H1 (cell line): ENCODE measurements around the gene CCL5. TPM values are rescaled to one million over a fixed set of nuclear protein-coding genes. Genes with fewer than 3 reads are reported as not detected.

Experiments used
- CTCF ChIA-PET: fragments of 300-600 bp; sonication (Branson Sonifier 250); formaldehyde crosslinking; loops from one replicate; lab custom pipeline; 2021; ENCODE audit not compliant: partially characterized antibody; lab: Charles Lee
- POLR2A ChIA-PET: fragments of 300-600 bp; sonication (Branson Sonifier 250); formaldehyde crosslinking; loops from one replicate; lab custom pipeline; 2021; ENCODE audit warnings: inconsistent platforms; ENCODE audit not compliant: partially characterized antibody; lab: Charles Lee
- DNase-seq, 2 experiments: peaks; one replicate each; pipeline versions ENCODE4 v3.0.0 to v3.0.0-alpha.2; 2010 to 2022; ENCODE audit warnings: low spot score in 2 of 2, low read depth in 1 of 2, mixed read lengths in 1 of 2
- FAIRE-seq: peaks from 2 replicates; lab custom pipeline; 2011; peaks lifted over from hg19 to GRCh38; lab: Jason Lieb, UNC
- H2AFZ ChIP-seq: 2 replicates; pipeline ENCODE4 v1.8.1; 2012; ENCODE audit warnings: low read length, inconsistent platforms
- H2AK5ac ChIP-seq: 2 replicates; pipeline ENCODE4 v1.6.1; 2013; ENCODE audit warnings: low read depth, low read length
- H2BK120ac ChIP-seq: replicated peaks from 2 replicates; pipeline ENCODE3; 2013; ENCODE audit warnings: low read depth, low read length, inconsistent platforms
- H2BK12ac ChIP-seq: 2 replicates; pipeline ENCODE4 v1.6.1; 2013; ENCODE audit warnings: low read depth, low read length
- H2BK15ac ChIP-seq: 2 replicates; pipeline ENCODE4 v1.6.1; 2013; ENCODE audit warnings: low read length
- H2BK20ac ChIP-seq: 2 replicates; pipeline ENCODE4 v1.6.1; 2013; ENCODE audit warnings: low read length
- H2BK5ac ChIP-seq: 2 replicates; pipeline ENCODE4 v1.6.1; 2013; ENCODE audit warnings: low read depth, low read length
- H3K14ac ChIP-seq: 2 replicates; pipeline ENCODE4 v1.6.1; 2013; ENCODE audit warnings: inconsistent platforms; ENCODE audit not compliant: insufficient read length
- H3K18ac ChIP-seq: 2 replicates; pipeline ENCODE4 v1.6.1; 2013; ENCODE audit warnings: low read length; ENCODE audit errors: extremely low read depth
- H3K23ac ChIP-seq: 2 replicates; pipeline ENCODE4 v1.6.1; 2013; ENCODE audit warnings: inconsistent platforms; ENCODE audit not compliant: insufficient read length
- H3K23me2 ChIP-seq: 2 replicates; pipeline ENCODE4 v1.6.1; 2013; ENCODE audit warnings: low read depth, low read length
- H3K27ac ChIP-seq: 2 replicates; pipeline ENCODE4 v1.6.1; 2011; ENCODE audit warnings: low read depth, low read length, inconsistent platforms
- H3K27me3 ChIP-seq, 4 experiments: replicated peaks in 1 of 4; 1 replicate in 1 of 4; 2 replicates in 3 of 4; pipeline versions ENCODE4 v1.6.1 to v1.8.1; 2011 to 2013; ENCODE audit warnings: low read length in 3 of 4, mild to moderate bottlenecking in 3 of 4, inconsistent platforms in 2 of 4, mixed read lengths in 2 of 4, moderate library complexity in 1 of 4; ENCODE audit not compliant: control insufficient read depth in 3 of 4, insufficient read depth in 3 of 4; ENCODE audit errors: extremely low read depth in 1 of 4
- H3K36me3 ChIP-seq, 4 experiments: 2 replicates each; pipeline versions ENCODE4 v1.6.1 to v1.8.1; 2011 to 2013; ENCODE audit warnings: mild to moderate bottlenecking in 4 of 4, low read length in 3 of 4, moderate library complexity in 2 of 4, control low read depth in 1 of 4, inconsistent platforms in 1 of 4; ENCODE audit not compliant: insufficient read depth in 4 of 4, control insufficient read depth in 2 of 4
- H3K4ac ChIP-seq: replicated peaks from 2 replicates; pipeline ENCODE3; 2013; ENCODE audit warnings: low read length, low read depth, mixed read lengths, inconsistent platforms; ENCODE audit not compliant: insufficient read length
- H3K4me1 ChIP-seq, 4 experiments: replicated peaks in 1 of 4; 1 replicate in 1 of 4; 2 replicates in 3 of 4; pipeline versions ENCODE4 v1.6.1 to v1.8.1; 2011 to 2013; ENCODE audit warnings: low read length in 3 of 4, inconsistent platforms in 2 of 4, mixed read lengths in 1 of 4; ENCODE audit not compliant: insufficient read depth in 4 of 4, control insufficient read depth in 3 of 4
- H3K4me2 ChIP-seq, 2 experiments: 2 replicates each; pipeline versions ENCODE4 v1.6.1 to v1.8.1; 2011 to 2013; ENCODE audit warnings: low read depth in 2 of 2, low read length in 2 of 2, control low read depth in 1 of 2, inconsistent platforms in 1 of 2, mild to moderate bottlenecking in 1 of 2; ENCODE audit not compliant: insufficient read depth in 1 of 2
- H3K4me3 ChIP-seq, 4 experiments: fragments of 200-600, 300-600 bp in 1 of 4; sonication (generic), shearing (Covaris generic), sonication (Bioruptor Twin) in 1 of 4; 2 replicates each; pipeline versions ENCODE4 v1.5.1 to v1.8.1; 2011 to 2016; ENCODE audit warnings: low read length in 4 of 4, low read depth in 3 of 4, control low read depth in 2 of 4, inconsistent platforms in 2 of 4, mild to moderate bottlenecking in 2 of 4, mixed read lengths in 1 of 4, moderate library complexity in 1 of 4; ENCODE audit not compliant: insufficient read depth in 2 of 4; ENCODE audit errors: extremely low read depth in 1 of 4
- H3K56ac ChIP-seq: replicated peaks from 2 replicates; pipeline ENCODE3; 2013; ENCODE audit warnings: low read depth, mild to moderate bottlenecking, mixed read lengths, low read length, inconsistent platforms; ENCODE audit not compliant: insufficient read length
- H3K79me1 ChIP-seq: 2 replicates; pipeline ENCODE4 v1.6.1; 2013; ENCODE audit warnings: low read depth, low read length, control low read depth
- H3K79me2 ChIP-seq, 2 experiments: 2 replicates each; pipeline versions ENCODE4 v1.6.1 to v1.8.1; 2012 to 2013; ENCODE audit warnings: low read length in 2 of 2, mild to moderate bottlenecking in 2 of 2, inconsistent platforms in 1 of 2; ENCODE audit not compliant: insufficient read depth in 2 of 2, control insufficient read depth in 1 of 2
- H3K9ac ChIP-seq, 4 experiments: replicated peaks in 1 of 4; 1 replicate in 1 of 4; 2 replicates in 3 of 4; pipeline versions ENCODE4 v1.6.1 to v1.8.1; 2011 to 2013; ENCODE audit warnings: low read depth in 3 of 4, low read length in 3 of 4, control low read depth in 2 of 4, mild to moderate bottlenecking in 2 of 4, moderate library complexity in 2 of 4, inconsistent platforms in 1 of 4; ENCODE audit errors: extremely low read depth in 1 of 4
- H3K9me3 ChIP-seq, 2 experiments: 2 replicates each; pipeline versions ENCODE4 v1.6.1 to v1.8.1; 2012 to 2013; ENCODE audit warnings: mild to moderate bottlenecking in 2 of 2, moderate library complexity in 2 of 2, control low read depth in 1 of 2, inconsistent platforms in 1 of 2, low read depth in 1 of 2, low read length in 1 of 2, mixed read lengths in 1 of 2; ENCODE audit not compliant: insufficient read depth in 2 of 2
- H4K20me1 ChIP-seq, 2 experiments: replicated peaks in 1 of 2; 2 replicates each; pipeline versions ENCODE3 to v1.8.1; 2011 to 2013; ENCODE audit warnings: inconsistent platforms in 2 of 2, low read length in 2 of 2, mild to moderate bottlenecking in 1 of 2; ENCODE audit not compliant: insufficient read depth in 2 of 2, control insufficient read depth in 1 of 2
- H4K5ac ChIP-seq: 2 replicates; pipeline ENCODE4 v1.6.1; 2013; ENCODE audit warnings: low read length, low read depth, mixed read lengths, inconsistent platforms; ENCODE audit not compliant: insufficient read length
- H4K8ac ChIP-seq: 2 replicates; pipeline ENCODE4 v1.8.0; 2013; ENCODE audit warnings: mild to moderate bottlenecking, moderate library complexity, low read length, inconsistent platforms; ENCODE audit not compliant: insufficient read depth; ENCODE audit errors: extremely low read depth
- H4K91ac ChIP-seq: replicated peaks from 2 replicates; pipeline ENCODE3; 2013; ENCODE audit warnings: low read length, mixed read lengths, inconsistent platforms; ENCODE audit not compliant: insufficient read length
- TAF7 ChIP-seq: optimal IDR thresholded peaks from 2 replicates; pipeline ENCODE3; 2011; ENCODE audit warnings: low read depth, mild to moderate bottlenecking, inconsistent platforms, low read length, moderate library complexity, borderline replicate concordance
- WGBS, 2 experiments: shearing (Covaris generic) in 1 of 2; methylation state at CpG; one replicate each; pipeline versions ENCODE4 v1.1.6 to v1.1.7; 2013 to 2015; ENCODE audit warnings: low lambda C conversion rate in 2 of 2, mixed read lengths in 2 of 2, inconsistent platforms in 1 of 2, low coverage in 1 of 2, missing lambda C conversion rate in 1 of 2; ENCODE audit not compliant: insufficient replicate concordance in 2 of 2, insufficient coverage in 1 of 2, insufficient read length in 1 of 2; ENCODE audit errors: extremely low coverage in 1 of 2, missing lambda C conversion rate in 1 of 2; 5-methylcytosine and 5-hydroxymethylcytosine counted together
- polyA plus RNA-seq, 7 experiments: library from polyadenylated mRNA; depleted of rRNA in 3 of 7; stranded (reverse) in 5 of 7; unstranded in 2 of 7; fragments of >200 nt in 5 of 7; fragments of 200-250 nt in 2 of 7; gene quantifications; 1 replicate in 5 of 7; 2 replicates in 1 of 7; 4 replicates in 1 of 7; pipeline versions ENCODE4 v1.2.1 to v1.2.3, GENCODE V29; 2011 to 2013; ENCODE audit warnings: missing spikeins in 2 of 7, mixed read lengths in 2 of 7
- total RNA-seq: library from RNA; stranded (reverse); fragmentation: NEBNext Ultra II Directional; extraction: Animal tissue kit (Norgen Biotek cat#: 25700); gene quantifications from 2 replicates; pipeline ENCODE4 v1.2.1, GENCODE V29; 2021
- TF ChIP-seq, protein P1 (sequence below): IDR thresholded peaks from 2 replicates; pipeline ENCODE4 v1.6.1; 2011; ENCODE audit warnings: low read depth, mild to moderate bottlenecking, low read length; ENCODE audit not compliant: insufficient read depth

The CCL5 gene
- total and polyA plus RNA-seq, 2 of the 8 experiments (the other 6 are each of a cell fraction or from before 2014, with no cell fraction given) = not detected

DNA sequence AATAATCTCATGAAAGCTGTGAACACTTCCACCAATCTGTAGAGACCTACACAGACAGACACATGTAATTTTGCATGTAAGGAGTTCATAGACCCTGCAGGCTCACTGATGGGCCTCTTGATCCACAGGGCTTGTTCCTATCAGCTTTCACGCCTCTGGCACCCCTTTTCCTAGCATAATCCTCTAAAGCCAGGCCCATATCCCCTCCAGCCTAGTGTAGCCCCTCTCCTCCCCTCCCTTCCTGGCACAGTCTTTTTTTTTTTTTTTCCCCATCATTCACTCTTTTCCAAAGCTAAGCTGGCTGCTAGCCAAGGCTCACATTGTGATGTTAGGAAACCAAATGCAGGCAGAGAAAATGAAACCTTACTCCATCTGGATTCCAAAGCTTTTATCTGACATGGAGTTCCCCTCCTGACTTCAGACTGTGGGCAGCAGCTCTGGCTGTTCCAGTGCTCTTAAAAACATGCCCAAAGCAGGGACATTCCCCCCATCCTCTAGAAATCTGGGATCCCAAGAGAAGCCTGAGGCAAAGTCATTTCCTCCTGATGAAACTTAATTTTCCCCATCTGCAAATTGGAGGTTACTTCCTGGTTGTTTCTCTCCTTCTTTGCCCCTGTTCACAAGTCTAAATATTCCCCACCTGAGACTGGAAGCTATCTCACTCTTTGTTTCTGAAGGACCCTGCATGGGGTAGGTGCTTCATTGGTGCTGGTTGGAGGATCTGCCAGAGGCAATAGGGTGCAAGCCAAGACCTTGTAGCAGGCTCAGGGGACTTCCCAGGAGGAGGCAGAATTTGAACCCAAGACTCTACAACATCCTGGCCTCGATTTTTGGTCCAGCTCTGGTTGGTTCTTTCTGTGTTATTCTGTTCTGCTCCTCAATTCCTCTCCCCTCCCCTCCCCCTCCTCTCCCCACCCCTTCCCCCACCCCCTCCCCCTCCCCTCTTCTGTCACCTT is 9.9 kb upstream of the CCL5 start:
- 80% methylated on average over 1 of the region's 2 CpGs; no CpG with 5 or more reads in 1 of the 2 experiments for WGBS, 2 experiments
- Histone ChIP-seq H3K56ac (no peak overlapping the region), H2BK20ac (no peak overlapping the region), H3K79me2 (no peaks in the 10 kb centered on the region), H3K9ac (no peak overlapping the region), H2BK120ac (no peak overlapping the region), H3K27me3 (no peaks in the 10 kb centered on the region), H3K4ac (no peak overlapping the region), H3K4me1 (peaks cover 0 to 8% (median 3%) of the 10 kb centered on the region in 4 experiments; a peak in 5 of 7 replicates), H3K18ac (no peak overlapping the region), H2BK15ac (no peak overlapping the region), H3K23me2 (no peaks in the 10 kb centered on the region), H2BK12ac (no peak overlapping the region), H4K8ac (no peak overlapping the region), H3K4me3 (no peak overlapping the region), H3K36me3 (no peaks in the 10 kb centered on the region), H3K79me1 (no peaks in the 10 kb centered on the region), H2AFZ (peak overlapping the region; percentile 81; the same call in 1 of the 2 replicates), H4K5ac (no peak overlapping the region), H3K9me3 (no peaks in the 10 kb centered on the region), H3K14ac (no peak overlapping the region), H3K4me2 (peak overlapping the region in 1 of 2 experiments; percentile 8; a peak in 1 of 4 replicates), H3K27ac (no peak overlapping the region), H2BK5ac (no peak overlapping the region), H2AK5ac (no peak overlapping the region), H4K20me1 (no peaks in the 10 kb centered on the region), H4K91ac (no peak overlapping the region), H3K23ac (no peak overlapping the region)
- CTCF ChIA-PET = interaction anchor here (0.7 kb wide), 1 partner anchor 42 kb away, joined by 3 read pairs; no protein-coding TSS in a partner anchor
- FAIRE-seq = no peak
- no peak for TF ChIP-seq TAF7
- TF ChIP-seq, protein P1, sequence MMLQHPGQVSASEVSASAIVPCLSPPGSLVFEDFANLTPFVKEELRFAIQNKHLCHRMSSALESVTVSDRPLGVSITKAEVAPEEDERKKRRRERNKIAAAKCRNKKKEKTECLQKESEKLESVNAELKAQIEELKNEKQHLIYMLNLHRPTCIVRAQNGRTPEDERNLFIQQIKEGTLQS = no peak
- DNase-seq = no peak
- POLR2A ChIA-PET = no interaction called here
